Measurements from ENCODE around the gene CYP2J2.

GRCh38 chr1:59928996-59929395, 2.4 kb upstream of the CYP2J2 start:
- TF ChIP-seq PATZ1 (CRISPR knock-in tag; IDR thresholded peaks at IDR 0.05; ENCODE audit: borderline replicate concordance) (no peak), PPARA (CRISPR knock-in tag; IDR thresholded peaks at IDR 0.05; ENCODE audit: borderline replicate concordance) (no peak), CSRNP3 (CRISPR knock-in tag; IDR thresholded peaks at IDR 0.05) (no peak), ZFP30 (CRISPR knock-in tag; IDR thresholded peaks at IDR 0.05) (no peak), ZNF70 (CRISPR knock-in tag; IDR thresholded peaks at IDR 0.05) (no peak), TOX (CRISPR knock-in tag; IDR thresholded peaks at IDR 0.05; ENCODE audit: borderline replicate concordance) (no peak), ZNF8 (CRISPR knock-in tag; IDR thresholded peaks at IDR 0.05) (no peak), ESRRG (CRISPR knock-in tag; IDR thresholded peaks at IDR 0.05) (no peak), ARNTL (CRISPR knock-in tag; IDR thresholded peaks at IDR 0.05; ENCODE audit: borderline replicate concordance, low read depth) (no peak), OSR1 (CRISPR knock-in tag; IDR thresholded peaks at IDR 0.05) (no peak), ZFP3 (CRISPR knock-in tag; IDR thresholded peaks at IDR 0.05) (no peak)

All from SK-N-SH treated with all-trans-retinoic acid at 6 μM for 48 hours (cell line).